Tongue (tissue), 2 donors: ENCODE data around the gene KIF18B. TPM values are rescaled to one million over a fixed set of nuclear protein-coding genes. Genes with fewer than 3 reads are reported as not detected.
A peak's percentile ranks its signal among the peaks of the same experiment; 100 is the strongest.

Experiments used
- DNase-seq: peaks from one replicate; pipeline ENCODE4 v3.0.0-alpha.2; 2015
- total RNA-seq: library from RNA; depleted of rRNA; stranded (reverse); fragments of >200 nt; gene quantifications from one replicate; pipeline ENCODE4 v1.2.3, GENCODE V29; 2014

KIF18B gene
- total RNA-seq: 3.6 TPM

DNA sequence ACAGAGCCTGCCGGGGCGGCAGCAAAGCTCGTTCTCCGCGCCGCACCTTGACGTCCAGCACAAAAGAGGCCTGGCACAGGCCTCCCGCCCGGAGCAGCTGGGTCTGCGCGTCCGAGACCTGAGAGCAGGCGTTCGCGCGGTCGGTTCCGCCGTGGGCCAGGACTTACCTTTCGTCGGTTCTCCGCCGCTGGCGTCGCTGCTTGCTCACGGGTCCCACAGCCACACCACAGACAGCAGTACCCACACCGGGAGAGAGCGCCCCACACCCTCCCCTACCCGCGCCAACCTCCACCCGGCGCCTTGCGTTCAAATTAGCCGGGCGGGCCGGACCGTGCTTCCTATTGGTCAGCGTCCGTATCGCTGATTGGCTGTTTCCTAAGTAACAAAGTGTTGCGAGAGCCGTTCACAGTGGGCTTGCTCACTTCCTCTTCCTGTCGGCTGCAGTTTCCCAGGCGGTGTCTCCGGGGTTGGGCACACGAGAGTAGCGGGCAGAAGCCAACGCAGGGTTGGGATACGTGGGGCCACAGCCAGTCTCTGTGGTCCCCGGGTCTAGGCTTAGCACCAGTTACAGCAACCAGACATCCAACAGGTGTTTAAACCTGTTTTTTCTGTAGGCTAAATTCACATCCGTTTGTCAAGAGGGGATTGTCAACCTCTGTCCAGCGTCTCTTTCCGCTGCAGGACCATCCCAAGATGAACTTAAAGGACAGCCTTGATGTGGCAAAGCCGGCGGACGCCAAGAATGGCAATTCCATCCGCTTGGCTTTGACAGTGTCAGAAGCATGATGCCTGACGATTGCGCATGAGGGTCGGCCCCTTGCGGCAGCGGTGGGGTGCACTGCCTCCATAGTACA is at the start of gene KIF18B:
Gene KIF18B, minus strand, starts transcription at position 313 of the 854 bp plus-strand sequence. CDS start 11,429 bp downstream, outside the sequence.
- DNase-seq: peak; percentile 97

DNA sequence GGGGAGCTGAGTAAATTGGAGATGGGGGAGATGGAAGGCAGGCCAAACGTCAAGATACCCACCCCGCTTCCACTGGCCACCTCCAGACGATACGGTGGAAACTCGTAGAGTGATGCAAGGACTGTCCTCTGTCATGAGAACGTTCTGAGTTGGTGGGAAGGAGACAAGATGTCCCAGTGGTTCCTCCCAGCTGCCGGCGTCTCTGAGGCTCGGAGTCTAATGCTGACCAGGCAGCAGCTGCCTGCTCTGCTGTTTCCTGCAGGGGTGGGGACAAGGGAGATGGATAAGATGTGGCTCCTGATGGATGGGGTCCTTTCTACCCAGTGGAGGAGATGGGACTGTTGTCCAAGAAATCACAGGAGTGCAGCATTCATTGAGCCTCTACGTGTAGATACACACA is 48.7 kb upstream of the KIF18B start:
- peak; percentile 45 for DNase-seq

DNA sequence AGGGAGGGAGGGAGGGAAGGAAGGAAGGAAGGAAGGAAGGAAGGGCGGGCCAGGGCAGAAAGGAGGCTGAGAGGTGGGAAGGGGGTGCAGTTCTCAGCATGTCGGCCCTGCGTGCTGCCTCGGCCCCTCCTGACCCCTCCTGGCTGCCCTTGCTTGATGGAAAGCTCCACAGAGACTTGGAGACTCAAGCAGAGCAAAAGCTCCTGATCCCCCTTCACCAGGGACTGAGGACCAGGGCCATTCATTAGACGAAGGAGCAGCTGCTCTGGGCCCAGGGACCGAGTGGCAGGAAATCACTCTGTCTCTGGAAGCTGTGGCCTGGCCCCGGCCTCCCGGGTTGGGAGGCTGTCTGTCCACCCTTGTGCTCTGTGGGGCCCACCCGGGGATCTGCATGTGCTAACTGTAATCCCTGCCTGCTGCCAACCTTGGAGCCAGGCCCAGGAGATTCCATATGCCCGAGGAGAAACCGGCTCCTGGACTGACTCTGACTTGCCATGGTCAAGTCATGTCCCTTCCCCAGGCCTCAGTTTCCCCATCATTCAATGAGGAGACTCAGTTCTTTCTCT is 47.9 kb upstream of the KIF18B start:
- DNase-seq: peak; percentile 80

DNA sequence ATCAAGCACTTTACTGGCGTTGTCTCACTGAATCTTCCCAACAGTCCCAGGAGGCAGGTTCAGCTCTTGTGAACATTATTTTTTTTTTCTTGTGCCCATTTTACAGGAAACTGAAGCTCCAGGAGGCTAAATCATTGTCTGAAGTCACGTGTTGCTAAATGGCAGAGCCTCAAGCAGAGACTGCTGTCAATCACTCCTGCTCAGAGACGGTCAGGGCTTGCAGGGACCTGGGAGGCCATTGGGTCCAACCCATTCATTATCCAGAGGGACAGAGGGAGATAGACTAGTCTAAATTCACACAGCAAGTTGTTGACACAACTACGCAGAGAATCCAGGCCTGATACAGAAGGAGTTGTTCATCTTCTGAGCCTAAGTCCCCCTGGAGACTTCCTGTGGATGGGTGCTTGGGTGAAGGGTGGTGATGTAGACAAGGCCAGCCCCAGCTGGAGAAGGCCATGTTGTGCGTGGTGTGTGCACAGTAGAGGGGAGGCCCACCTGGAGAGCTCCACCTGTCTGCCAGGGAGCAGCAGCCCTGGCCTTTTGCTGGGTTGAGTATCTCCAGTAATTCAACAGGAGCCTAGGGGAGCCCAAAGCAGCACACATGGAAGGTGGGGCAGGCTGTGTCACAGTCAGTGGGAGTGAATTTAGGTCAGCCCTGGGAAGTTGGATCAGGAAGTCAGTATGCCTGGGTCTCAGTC is 44.8 kb upstream of the KIF18B start:
- DNase-seq: no peak

DNA sequence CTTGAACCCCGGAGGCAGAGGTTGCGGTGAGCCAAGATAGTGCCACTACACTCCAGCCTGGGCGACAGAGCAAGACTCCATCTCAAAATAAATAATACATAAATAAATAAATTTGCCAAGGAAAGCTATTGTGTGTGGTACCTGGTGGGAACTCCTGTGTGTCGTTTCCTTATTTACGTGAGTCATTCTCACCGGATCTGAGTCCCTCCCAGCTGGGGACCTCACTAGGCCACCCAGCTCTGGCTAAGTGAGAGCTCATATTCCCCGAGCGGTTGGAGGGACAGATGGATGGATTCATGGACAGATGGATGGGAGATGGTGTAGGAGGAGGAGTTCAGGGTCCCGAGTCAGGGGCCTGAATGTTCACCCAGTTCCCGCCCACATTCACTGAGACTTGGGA is 43.4 kb upstream of the KIF18B start:
- no peak for DNase-seq

DNA sequence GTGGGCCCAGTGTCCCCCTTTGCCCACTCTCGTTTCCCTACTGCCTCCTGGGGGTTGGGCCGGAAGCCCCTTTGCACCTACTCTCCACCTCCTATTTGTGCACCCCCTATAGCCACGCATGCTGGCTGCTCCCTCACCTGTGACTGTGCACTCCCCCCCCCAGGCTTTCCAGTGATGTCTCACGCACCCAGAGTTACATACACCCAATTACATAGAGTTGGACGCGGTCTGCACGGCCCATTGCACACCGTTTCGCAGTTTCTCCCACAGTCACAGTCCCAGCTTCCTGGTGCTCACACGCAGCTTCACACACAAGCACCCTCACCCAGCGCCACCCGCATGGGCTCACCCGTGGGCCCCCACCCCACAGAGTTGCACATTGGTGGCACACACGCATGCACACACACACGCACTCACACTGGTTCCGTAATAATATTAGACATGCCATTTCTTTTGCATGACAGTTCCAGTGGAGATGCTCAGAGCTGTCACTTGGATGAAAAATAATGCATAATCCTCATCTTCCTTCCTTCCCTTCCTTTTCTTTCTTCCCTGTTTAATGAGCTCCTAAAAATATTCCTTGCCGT is 42.1 kb upstream of the KIF18B start:
- DNase-seq: no peak

DNA sequence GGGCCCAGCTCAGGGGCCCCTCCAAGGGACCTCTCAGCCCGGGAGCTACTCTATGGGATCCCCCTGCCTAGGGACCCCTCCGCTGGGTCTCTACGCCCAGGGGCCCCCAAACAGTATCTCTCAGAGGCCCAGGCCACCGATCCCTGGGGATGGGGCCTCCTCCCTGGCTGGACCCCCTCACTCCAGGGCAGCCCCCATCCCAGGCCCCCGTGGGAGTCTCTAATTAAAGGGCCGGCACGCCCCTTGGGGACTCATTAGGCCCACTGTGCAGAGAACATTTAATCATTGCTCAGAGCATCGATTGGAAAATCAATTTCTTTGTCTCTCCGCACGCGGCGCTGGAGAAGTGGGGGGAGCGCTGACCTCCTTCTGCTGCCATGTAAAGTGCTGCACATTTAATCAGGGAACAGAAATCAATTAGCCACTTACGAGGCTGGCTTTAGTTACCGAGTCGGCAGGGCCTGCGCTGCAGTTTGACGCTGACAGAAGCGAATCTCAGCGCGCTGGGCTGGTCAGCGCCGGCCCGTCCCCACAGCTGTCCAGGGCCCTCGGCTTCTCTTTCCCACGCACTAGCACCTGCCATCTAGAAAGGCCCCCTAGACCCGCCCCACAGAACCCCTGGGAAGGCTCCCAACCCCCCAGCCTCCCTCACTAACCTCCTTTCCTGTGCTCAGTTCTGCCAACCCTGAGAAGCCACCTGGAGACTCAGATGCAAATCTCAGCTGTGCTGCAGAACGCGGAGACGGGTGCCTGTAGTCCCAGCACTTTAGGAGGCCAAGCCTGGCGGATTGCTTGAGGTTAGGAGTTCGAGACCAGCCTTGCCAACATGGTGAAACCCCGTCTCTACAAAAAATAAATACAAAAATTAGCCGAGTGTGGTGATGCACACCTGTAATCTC is 40.7 kb upstream of the KIF18B start:
- DNase-seq: peak; percentile 45

DNA sequence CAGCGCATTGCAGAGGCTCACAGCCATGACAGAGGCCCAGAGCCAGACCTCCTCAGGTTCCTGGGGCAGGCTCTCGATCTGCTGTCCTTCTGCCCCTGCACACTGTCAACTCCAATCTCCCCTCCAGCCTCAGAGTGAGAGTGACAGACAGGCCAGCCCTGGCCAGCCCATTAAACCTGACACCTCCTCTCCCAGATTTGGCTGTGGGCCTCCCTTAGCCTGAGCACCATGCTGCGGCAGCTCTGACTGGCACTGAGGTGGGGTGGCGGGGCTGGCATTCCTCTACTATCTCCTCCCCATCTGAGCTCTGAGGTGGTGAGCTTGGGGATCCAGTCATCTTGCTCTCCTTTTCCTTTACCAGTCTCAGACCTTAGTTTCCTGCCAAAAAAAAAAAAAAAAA is 36.0 kb upstream of the KIF18B start:
- peak; percentile 46 for DNase-seq

DNA sequence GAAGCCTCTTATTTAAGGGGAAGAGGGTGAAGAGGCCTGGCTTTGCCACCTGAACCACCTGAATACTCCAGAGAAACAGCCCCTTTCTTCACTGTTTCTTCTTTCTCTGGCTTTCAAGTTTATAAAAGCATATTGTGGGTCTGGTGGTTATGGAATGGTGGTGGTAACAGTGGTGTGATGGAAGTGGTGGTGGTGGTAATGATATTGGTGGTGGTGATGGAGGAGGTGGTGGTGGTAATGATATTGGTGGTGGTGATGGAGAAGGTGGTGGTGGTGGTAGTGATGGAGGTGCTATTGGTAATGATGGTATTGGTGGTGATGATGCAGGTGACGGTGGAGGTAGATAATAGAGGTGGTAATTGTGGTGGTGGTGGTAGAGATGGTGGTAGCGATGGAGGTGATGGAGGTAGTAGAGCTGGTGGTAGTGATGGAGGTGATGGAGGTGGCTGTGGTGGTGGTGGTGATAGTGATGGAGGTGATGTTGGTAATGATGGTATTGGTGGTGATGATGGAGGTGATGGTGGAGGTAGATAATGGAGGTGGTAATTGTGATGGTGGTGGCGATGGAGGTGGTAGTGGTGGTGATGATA is 34.6 kb upstream of the KIF18B start:
- DNase-seq: no peak

DNA sequence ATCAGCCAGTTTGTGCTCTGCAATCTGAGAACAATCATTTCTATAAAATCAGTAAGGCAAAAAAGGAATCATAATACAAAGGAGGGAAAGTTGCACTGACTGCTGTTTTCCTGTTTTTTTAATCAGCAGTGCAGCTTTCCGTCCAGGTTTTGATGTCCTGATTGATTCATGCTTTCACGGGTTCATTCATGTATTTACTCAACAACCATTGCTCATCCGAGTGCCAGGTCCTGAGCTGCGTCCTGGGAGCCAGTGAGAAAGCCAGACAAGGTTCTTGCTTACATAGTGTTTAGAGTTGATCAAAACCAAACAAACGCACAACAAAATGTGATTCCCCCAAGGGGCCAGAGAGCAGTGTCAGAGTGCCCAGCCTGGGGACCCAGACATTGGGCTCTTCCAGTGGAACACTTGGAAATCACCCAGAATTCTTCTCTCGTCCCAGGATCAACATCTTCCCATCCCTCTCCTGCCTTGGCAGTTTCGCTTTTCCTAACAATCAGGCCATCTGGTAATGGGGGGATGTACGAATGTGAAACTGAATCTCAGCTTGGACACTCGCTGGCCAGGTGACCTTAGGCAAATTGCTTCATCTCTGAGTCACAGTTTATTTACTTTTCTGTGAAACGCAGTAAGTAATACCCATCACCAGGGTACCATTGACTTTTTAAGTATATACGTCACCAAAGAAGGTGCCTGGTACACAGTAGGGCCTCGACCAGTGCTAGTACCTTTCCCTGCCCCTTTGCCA is 33.8 kb upstream of the KIF18B start:
- DNase-seq: peak; percentile 50

DNA sequence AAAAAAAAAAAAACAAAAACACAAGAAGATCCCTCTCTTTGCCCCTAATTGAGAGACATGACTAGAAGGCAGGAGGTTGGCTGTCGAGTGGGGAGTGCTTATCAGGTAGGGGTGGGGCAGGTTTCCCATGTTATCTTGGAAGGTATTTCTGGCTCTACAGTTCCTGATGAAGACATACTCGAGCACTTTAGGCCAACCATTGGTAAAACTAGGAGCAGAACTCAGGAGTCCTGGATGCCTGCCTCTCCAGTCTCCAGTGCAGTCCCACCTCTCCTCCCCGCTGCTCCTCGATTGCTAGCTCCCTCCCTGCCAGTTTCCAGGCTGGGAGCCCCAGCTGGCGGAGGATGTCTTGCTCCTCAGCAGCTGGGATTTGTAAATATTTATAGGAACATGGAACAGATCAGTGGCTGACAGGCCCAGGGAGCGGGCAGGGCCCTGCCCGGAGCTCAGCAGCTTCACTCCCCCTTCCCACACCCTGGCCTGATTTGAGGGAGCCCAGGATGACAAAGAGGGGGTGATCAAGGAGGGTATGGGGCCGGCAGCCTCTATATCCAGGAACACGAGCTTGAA is 31.9 kb upstream of the KIF18B start:
- DNase-seq: peak; percentile 94

DNA sequence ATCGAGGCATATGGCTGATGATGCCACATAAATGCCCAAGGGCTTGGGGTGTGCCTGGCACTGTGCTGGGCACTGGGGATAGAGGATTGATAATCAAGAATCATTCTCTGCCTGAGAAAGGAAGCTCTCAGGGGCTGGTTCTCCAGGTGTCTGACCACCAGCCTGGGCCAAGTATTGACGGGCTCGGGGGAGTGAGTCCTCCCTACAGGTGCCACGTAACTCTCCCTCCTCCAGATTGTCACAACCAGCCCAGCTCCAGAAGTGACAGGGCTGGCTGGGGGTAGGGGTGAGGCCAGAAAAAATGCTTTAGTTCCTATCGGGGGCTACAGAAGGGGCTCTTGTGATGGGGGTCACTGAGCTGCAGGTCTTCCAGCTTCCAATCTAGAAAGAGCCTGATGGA is 31.2 kb upstream of the KIF18B start:
- no peak for DNase-seq

DNA sequence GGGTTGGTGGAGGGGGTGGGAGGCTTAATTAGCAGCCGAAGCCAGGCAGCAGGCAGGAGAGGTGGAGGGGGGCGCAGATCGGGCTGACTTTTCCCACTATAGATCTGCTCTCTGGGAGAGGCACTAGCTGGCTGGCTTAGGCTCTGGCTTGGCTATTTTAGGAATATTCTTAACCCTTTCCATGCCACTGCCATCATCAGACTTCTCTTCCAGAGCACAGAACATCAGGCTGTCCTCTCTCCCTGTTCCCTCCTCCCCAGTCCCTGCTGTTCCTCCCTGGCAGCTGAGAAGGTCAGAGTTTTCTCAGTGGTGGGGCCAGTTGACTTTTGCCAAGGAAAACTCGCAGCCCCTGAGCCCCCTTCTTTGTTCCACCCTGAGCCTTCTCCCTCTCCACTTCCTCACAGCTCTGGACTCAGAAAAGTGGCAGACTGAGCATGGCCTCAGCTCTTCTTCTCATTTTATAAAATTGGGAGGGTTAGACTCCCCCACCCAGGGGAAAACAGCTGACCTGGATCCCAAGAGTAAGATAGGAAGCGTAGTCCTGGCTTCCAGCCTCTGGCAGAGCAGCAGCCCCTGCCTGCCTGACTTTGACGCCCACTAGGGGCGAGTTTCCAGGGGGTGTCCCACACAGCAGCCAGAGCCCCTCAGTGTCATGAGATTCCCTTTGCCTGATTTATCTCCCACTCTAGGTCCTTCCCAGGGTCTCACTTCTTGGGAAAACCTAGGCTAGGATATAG is 30.4 kb upstream of the KIF18B start:
- DNase-seq: peak; percentile 77

DNA sequence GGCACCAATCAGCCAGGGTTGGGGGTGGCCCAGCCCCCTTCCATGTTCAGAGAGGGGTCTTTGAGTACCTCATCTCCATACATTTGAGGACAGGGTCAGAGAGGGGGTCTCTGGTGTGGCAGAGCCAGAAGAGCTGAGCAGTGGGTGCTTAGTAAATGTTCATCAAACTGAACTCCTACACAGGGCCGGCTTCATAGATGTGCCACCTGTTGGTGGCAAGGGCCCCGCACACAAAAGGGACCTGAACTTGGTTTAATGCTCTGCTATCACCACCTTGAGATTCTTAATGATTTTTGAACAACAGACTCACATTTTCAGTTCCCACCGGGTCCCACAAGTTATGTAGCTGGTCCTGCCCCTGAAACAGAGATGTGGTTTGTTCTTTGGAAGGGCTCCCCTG is 29.5 kb upstream of the KIF18B start:
- DNase-seq: no peak

DNA sequence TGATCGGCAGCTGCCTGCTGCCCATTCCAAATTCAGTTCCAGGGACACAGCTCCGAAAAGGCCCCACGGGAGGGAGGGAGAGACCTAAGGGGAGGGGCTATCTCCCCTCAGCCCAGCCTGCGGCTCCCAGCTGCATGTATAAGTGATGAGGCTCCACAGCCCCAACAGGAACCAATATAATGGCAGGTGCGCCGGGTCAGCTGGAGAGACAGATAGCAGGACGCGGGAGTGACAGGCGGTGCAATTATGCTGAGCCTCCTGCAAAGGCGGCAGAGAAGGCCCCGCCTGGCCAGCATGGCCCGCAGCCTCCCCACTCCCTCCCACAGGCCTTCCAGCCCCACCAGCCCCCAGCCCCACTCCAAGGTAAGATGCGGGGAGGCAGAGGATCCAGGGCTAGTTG is 28.6 kb upstream of the KIF18B start:
- DNase-seq: peak; percentile 41

DNA sequence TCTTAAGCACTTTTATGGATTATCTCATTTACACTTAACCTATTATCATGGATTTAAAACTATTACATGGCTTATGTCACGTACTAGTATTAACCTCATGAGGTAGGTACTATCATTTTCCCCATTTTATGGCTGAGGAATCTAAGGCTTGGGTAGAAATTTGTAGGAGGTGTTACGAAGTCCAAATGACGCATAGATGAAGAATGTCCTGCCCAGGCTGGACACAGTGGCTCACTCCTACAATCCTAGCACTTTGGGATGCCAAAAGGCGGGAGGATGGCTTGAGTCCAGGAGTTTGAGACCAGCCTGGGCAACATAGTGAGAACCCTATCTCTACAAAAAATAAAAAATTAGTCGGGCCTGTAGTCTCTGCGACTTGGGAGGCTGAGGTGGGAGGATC is 25.4 kb upstream of the KIF18B start:
- DNase-seq: no peak

DNA sequence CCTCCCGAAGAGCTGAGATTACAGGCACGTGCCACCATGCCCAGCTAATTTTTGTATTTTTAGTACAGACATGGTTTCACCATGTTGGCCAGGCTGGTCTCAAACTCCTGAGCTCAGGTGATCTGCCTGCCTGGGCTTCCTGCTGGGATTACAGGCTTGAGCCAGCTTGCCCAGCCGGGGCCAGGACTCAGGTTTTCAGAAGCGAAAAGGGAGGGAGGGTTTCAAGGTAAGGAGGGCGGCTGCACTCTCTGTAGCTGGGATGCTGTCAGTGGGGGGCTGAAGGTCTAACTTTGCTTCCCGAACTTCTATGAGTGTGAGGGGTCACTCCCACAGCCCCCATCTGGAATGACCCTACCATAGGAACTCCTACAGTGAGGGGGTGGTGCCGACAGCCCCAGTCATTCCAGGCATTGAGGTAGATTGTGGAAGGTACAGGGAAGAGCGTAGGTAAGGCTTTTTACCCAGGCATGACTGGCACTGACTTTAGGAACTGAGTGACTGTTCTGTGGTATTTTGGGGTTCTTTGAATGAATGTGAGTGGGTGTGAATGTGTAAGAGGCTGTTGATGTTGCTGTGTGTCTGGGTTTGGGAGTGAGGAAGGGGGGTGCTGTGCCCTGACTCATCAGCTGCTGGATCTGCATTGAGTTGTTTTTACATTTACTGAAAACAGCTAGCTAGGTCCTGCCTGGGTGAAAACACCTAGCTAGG is 24.4 kb upstream of the KIF18B start:
- no peak for DNase-seq

DNA sequence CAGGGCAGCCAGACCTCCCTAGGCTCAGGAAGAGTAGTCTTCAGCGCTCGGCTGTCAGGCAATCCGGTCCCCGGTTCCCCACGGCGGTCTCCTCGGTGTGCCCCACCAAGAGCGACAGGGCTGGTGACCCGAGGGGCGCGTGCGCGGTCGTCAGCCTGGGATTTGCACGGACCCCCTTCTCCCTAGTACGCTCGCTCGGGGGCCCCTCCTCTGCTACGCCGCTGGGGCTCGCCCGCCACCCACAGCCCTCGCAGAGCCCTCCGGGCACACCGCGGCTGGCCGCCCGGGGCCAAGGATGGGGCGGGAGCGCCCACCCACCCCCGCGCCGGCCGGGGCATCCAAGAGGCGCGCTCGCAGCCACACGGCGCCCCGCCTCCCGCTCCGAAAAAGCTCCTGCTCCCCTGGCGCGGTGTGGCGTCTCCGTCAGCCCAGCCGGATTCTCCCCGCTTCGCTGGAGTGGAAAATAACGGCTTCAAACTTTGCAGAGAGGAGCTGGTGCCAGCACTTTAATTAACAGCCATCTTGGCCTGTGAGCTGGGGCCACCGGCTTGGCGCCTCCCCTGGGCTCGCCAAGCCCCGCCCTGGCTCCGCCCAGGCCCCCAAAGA is 22.7 kb upstream of the KIF18B start:
- DNase-seq: peak; percentile 75
